ENCODE data around the gene ZNF536. TPM values are rescaled to one million over a fixed set of nuclear protein-coding genes. Genes with fewer than 3 reads are reported as not detected.

The ZNF536 gene
- total and polyA plus RNA-seq, 9 of the 15 experiments (the other 6 are each of a cell fraction or from before 2014, with no cell fraction given), result not detected

GRCh38 chr19:30401956-30402355, 29.8 kb downstream of the ZNF536 start:
- ChIA-PET POLR2A (interaction anchor here (0.6 to 1.3 kb wide), 2 partner anchors 31 to 83 kb away, joined by 3 read pairs; no protein-coding TSS in a partner anchor), CTCF (ENCODE audit: low intra/inter-chr PET ratio) (no interaction called here)
- FAIRE-seq (no peak), ATAC-seq (no peak), DNase-seq (ENCODE audit: extremely low read depth in 1 of 4, low spot score in 3 of 4) (no peak)
- Histone ChIP-seq H3K9me3 (replicated peaks; ENCODE audit: control insufficient read depth, insufficient read depth, low read depth, low read length) (no peaks in the 10 kb centered on the region), H3K36me3 (ENCODE audit: control insufficient read depth, insufficient read depth, low read length) (no peaks in the 10 kb centered on the region), H3K4me3 (no peak overlapping the region), H2AFZ (ENCODE audit: low read depth, low read length) (no peak overlapping the region), H3K9ac (ENCODE audit: insufficient read depth in 1 of 2, low read depth in 2 of 2, low read length in 2 of 2) (no peak overlapping the region), H3K27me3 (ENCODE audit: control insufficient read depth in 2 of 2, insufficient read depth in 2 of 2, low read length in 2 of 2) (peaks cover 0 to 3% of the 10 kb centered on the region in 2 experiments; a peak in 2 of 5 replicates), H3K79me2 (ENCODE audit: control insufficient read depth, insufficient read depth, low read length) (no peaks in the 10 kb centered on the region), H4K20me1 (replicated peaks; ENCODE audit: control insufficient read depth, insufficient read depth, low read length) (no peaks in the 10 kb centered on the region), H3K4me2 (ENCODE audit: insufficient read depth, low read length) (no peak overlapping the region), H3K9me1 (ENCODE audit: control insufficient read depth, insufficient read depth, low read length) (no peaks in the 10 kb centered on the region), H3K27ac (ENCODE audit: extremely low read depth, low read depth, low read length) (no peak overlapping the region), H3K4me1 (replicated peaks in 1 of 2; ENCODE audit: control insufficient read depth in 2 of 2, insufficient read depth in 2 of 2, low read length in 2 of 2) (no peaks in the 10 kb centered on the region)
- in situ Hi-C loops (cut with MboI), result no loop called here
- 1% methylated on average over 4 of the region's 4 CpGs for WGBS (ENCODE audit: insufficient coverage, low coverage, missing lambda C conversion rate)
- no TSS peak for BruUV-seq (replicated peaks)
- intact Hi-C loops (cut with micrococcal nuclease), result no loop called here
- TF ChIP-seq MITF (IDR thresholded peaks at IDR 0.05), result no peak
- no peak for TF ChIP-seq RBM34 (IDR thresholded peaks at IDR 0.05; ENCODE audit: borderline replicate concordance, insufficient read depth, low read length)
- no peak for TF ChIP-seq TRIM28 (IDR thresholded peaks at IDR 0.05)
- no peak for TF ChIP-seq ZNF592 (IDR thresholded peaks at IDR 0.05)
- TF ChIP-seq BRF1 (IDR thresholded peaks at IDR 0.05; ENCODE audit: borderline replicate concordance, extremely low read depth, insufficient read length), result no peak
- no peak for TF ChIP-seq FOXM1 (IDR thresholded peaks at IDR 0.05; ENCODE audit: low read depth)
- no peak for TF ChIP-seq FOXM1 (CRISPR knock-in tag; IDR thresholded peaks at IDR 0.05; ENCODE audit: low read depth)
- no peak for TF ChIP-seq BCLAF1 (IDR thresholded peaks at IDR 0.05; ENCODE audit: borderline replicate concordance in 1 of 2, control insufficient read depth in 1 of 2, low read depth in 2 of 2, low read length in 1 of 2)
- no peak for TF ChIP-seq ZNF76 (CRISPR knock-in tag; IDR thresholded peaks at IDR 0.05; ENCODE audit: borderline replicate concordance)
- TF ChIP-seq PRMT5 (CRISPR knock-in tag; IDR thresholded peaks at IDR 0.05), result no peak
